ENCODE measurements around the gene ADAMTS12.

GRCh38 chr5:33725806-33726205 is 166.0 kb downstream of the ADAMTS12 start:
- TF ChIP-seq REST (IDR thresholded peaks at IDR 0.05) (no peak), FOXA1 (IDR thresholded peaks at IDR 0.05) (no peak), MAX (IDR thresholded peaks at IDR 0.05) (no peak), CTCF (IDR thresholded peaks at IDR 0.05; ENCODE audit: low read depth, low read length, missing input control) (no peak), TAF1 (conservative IDR thresholded peaks at IDR 0.05) (no peak), RXRA (IDR thresholded peaks at IDR 0.05) (no peak), GABPA (IDR thresholded peaks at IDR 0.05 in 1 of 2, conservative IDR thresholded peaks at IDR 0.05 in 1 of 2) (no peak)

All from liver (tissue), 3 donors.